Activated CD8-positive, alpha-beta memory T cell treated with anti-CD3 and anti-CD28 coated beads for 1 hour (primary cell): ENCODE measurements around the gene SDHA.
A peak's percentile ranks its signal among the peaks of the same experiment; 100 is the strongest.

Experiments used
- DNase-seq, 2 donors: peaks; one replicate each; pipeline ENCODE4 v3.0.0-alpha.2; 2020; ENCODE audit warnings: low read depth in 1 of 2; ENCODE audit errors: extremely low read depth in 1 of 2

SDHA gene

DNA sequence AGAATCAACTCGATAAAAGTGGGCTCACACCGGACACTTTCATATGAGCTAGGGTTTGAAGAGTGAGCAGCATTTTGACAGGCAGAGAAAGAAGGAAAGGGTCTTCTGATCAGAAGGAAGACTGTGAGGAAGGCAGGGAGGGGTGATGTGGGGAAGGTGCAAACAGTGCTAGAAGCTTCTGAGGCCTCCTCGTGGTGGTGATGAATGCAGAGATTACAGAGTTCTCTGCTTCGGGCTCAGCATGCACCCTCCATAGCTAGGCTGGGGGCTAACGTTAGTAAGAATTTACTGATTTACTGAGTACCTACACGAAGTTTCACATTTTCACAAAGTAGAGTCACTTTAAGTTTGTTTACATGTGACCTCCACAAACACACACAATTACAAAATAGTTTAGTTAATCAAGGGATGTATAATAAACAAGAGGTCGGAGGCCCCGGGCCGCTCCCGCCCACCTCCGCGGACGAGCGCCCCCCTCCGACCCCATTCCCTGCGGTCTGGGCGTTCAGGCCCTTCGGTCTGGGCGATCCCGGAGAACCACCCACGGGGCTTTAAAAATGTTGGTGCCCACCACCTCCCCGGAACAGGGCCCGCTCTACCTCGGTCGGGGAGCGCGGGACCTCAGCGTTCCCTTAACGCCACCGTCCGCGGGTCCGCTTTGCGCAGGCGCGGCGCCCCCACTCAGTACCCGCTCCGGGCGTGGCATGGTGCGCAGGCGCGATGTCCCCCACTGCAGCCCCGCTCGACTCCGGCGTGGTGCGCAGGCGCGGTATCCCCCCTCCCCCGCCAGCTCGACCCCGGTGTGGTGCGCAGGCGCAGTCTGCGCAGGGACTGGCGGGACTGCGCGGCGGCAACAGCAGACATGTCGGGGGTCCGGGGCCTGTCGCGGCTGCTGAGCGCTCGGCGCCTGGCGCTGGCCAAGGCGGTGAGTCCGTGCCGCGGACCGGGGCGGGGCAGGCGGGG is at the start of gene SDHA, which contains the start of gene CCDC127:
Gene SDHA, plus strand, starts transcription at position 827 of the 963 bp plus-strand sequence. Its CDS starts 36 bp downstream, at position 863.
Gene CCDC127, minus strand, starts transcription at position 660 of the 963 bp plus-strand sequence. CDS start 1,304 bp downstream, outside the sequence.
- DNase-seq = peak; percentile 90 to 100

DNA sequence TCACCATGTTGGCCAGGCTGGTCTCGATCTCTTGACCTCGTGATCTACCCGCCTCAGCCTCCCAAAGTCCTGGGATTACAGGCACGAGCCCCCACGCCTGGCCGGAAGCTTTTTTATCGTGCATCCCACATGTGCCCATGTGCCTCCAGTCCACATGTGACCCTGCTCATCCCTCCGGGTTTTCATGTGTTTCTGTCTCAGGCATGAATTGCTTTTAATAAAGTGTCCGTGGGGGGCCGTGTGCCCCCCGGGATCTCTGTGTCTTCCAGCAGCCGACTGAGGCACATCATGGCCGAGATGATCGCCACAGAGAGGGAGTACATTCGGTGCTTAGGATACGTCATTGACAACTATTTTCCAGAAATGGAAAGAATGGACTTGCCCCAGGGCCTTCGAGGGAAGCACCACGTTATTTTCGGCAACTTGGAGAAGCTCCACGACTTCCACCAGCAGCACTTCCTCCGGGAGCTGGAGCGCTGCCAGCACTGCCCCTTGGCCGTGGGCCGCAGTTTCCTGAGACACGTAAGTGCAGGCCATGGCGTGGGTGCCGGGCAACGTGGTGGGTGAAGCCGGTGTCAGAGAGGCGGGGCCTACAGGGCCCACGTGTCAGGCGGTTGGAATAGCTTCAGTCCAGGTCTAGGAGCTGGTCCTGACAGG is 48.9 kb upstream of the SDHA start:
- DNase-seq = no peak

GRCh38 chr5:169728-170094 is 48.4 kb upstream of the SDHA start:
- no peak for DNase-seq

- no peak for DNase-seq
These were observed 46.9 kb upstream of the SDHA start for GRCh38 chr5:170971-171800.

DNA sequence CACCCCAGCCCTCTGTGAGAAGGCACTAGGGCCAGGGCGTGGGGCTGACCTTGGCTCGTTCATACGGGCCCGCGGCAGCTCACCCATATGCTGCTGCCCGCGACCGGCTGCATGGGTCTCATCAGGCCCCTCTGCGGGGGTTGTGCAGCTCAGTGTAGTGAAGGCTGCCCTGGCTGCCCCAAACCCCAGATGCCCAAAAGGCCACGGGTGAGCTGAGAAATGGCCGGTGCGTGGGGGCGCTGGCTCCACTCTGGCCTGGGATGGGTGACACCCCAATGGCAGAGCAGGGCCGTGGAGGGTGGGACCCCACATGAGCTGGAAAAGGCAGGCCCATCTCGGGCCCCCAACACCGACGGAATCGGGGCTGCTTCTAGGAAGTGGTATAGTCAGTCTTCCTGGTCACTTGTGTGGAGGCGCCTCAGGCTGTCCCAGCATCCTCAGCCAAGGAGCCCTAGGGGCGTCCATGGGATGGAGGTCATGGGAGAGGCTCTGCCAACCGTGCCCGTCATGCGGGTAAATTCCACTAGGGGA is 46.3 kb upstream of the SDHA start:
- DNase-seq = no peak

- DNase-seq = no peak
These were observed 45.7 kb upstream of the SDHA start for GRCh38 chr5:172421-172820.

GRCh38 chr5:172841-173251 is 45.3 kb upstream of the SDHA start:
- no peak for DNase-seq

DNA sequence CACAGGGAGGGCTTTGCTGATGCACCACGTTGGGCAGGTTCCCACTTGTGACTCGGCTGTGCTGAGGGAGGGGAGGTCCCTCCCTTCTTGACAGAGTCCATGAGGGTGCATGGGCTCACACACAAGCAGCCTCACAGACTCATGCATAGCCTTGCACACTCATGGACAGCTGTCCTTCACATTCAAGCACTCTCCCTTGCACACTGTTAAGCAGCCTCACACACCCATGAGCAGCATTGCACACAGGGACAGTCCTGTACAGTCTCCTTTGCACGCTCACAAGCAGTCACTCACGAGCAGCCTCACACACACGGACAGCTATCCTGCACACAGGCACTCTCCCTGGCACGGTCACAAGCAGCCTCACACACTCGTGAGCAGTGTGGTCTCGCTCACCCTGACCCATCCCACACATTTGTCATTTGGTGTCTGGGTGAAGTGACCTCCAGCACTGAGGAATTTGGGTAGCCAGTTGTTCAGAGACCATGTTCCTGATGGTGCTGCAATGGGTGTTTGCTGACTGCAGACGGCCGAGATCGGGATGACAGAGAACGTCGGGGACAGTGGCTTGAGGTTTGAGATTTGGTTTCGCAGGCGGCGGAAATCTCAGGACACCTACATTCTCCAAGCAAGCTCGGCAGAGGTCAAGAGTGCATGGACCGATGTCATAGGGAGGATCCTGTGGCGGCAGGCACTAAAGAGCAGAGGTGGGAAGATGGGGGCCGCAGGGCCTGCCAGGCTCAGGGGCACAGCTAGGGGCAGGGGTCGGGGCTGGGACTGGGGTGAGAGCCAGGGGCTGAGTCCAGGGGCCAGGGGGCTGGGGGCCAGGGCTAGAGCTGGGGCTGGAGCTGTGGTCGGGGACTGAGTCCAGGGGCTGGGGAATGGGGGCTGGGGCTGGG is 44.5 kb upstream of the SDHA start:
- DNase-seq = no peak

GRCh38 chr5:174291-174600 is 43.9 kb upstream of the SDHA start:
- no peak for DNase-seq

GRCh38 chr5:174876-175465 is 43.1 kb upstream of the SDHA start:
- no peak for DNase-seq

- DNase-seq = no peak
These were observed 41.8 kb upstream of the SDHA start for GRCh38 chr5:176296-176823.

GRCh38 chr5:178110-178509 is 40.0 kb upstream of the SDHA start:
- no peak for DNase-seq

- DNase-seq = no peak
These were observed 38.7 kb upstream of the SDHA start for GRCh38 chr5:179401-179800.

DNA sequence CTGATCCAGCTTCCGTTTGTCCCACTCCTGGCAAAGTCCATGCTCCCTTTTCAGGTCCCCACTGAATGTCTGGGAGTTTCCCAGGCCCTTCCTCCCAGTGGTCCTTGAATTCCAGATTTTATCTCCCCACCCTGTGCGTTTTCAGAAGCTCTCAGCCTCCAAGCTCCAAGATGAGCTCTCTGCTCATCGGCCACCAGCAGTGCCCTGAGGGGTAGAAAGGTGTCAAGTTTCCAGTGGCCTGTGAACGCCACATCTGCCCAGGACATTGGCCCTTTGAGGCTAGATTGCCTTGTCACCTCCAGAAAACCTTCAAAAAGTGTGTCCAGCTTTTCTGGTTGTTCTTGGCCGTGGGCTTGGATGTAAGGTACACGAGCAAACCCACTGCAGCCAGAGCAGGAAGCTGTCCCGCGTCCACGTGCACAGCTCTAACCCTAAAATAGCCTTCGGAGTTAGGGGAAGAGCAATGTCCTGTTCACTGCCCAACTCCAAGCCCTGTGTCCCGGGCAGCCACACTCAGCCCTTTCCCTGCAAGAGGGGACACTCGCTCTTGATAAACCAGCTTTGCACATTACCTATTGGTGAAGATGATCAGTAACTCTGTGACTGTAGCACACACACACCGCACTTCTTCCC is 37.7 kb upstream of the SDHA start:
- no peak for DNase-seq

DNA sequence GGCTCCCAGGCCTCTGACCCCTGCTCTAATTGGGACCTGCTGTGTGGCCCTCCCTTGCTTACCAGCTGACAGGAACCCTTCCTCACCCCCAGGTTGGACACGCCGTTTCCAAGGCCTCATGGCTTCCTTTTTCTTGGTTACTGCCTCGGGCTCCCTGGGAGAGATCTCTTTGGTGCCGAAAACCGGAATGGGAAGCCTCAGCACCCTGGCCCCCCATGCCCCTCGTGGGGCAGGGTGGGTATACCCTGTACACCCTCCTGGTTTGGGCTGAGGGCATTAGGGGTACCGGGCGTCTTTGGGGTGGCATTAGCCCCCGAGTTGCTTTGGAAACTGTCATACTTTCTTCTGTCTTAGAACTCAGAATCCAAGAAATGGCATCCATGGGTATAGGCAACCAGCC is 37.0 kb upstream of the SDHA start:
- DNase-seq = no peak

DNA sequence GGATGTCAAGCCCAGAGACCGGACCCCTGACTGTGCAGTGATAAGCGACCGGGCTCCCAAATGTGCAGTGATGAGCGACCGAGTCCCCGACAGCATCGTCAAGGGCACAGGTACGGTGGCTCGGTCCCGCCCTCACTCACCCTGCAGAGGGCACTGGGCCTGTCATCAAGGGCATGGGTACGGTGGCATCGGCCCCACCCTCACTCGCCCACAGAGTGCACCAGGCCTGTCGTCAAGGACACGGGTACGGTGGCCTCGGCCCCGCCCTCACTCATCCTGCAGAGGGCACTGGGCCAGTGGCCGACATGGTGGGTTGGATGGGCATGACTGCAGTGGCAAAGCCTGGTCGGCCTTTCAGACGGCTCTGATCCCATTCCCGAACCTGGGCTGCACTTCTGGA is 36.6 kb upstream of the SDHA start:
- no peak for DNase-seq

DNA sequence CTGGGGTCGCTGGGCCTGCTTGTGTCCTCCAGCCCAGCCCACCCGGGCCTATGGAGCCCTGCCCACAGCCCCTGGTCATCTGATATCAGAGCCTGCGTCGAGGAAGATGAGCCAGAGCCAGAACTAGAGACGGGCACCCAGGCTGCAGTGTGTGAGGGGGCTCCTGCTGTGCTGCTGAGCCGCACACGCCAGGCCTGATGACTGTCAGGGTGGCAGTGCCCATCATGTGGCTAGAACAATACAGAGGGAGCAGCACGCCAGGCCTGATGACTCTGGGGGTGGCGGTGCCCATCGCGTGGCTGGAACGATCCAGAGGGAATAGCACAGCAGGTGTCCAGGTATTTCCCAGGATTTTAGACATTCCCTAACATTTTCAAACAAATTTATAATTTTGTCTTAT is 36.0 kb upstream of the SDHA start:
- DNase-seq = no peak

DNA sequence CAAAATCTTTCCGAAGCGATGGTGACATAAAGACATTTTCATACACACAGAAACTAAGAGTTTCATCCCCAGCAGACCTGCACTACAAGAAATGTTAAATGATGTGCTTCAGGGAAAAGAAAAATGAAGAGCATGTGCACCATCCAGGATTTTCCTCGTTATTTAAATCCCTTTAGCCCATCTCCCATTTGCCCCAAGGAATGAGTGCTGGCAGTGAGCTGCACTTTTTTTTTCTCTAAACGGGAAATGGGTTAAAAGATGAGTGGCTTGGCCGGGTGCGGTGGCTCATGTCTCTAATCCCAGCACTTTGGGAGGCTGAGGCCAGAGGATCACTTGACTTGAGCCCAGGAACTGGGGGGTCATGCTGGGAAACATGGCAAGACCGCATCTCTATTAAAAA is 33.6 kb upstream of the SDHA start:
- no peak for DNase-seq
